MCF 10A (cell line): ENCODE measurements around the gene AKNA. TPM values are rescaled to one million over a fixed set of nuclear protein-coding genes. Genes with fewer than 3 reads are reported as not detected.
"Not testable (repeated sequence)": the region's sequence is repeated elsewhere in the genome, so short reads cannot be mapped to it uniquely, and the experiment has no call there.

Source experiments
- BruUV-seq: library from RNA; stranded (reverse); fragments of 400-500 nt; replicated peaks from 2 replicates; lab custom pipeline; 2021; lab: Mats Ljungman, UMichigan
- CTCF ChIA-PET: fragments of 300-600 bp; sonication (Branson Sonifier 250); formaldehyde crosslinking; extraction: SDS; loops from one replicate; lab custom pipeline; 2021; ENCODE audit warnings: antibody characterized with exemption, inconsistent platforms; lab: Yijun Ruan, JAX
- POLR2A ChIA-PET: fragments of 300-600, 350-650 bp; sonication (Branson Sonifier 250); formaldehyde crosslinking; extraction: SDS; loops from one replicate; lab custom pipeline; 2020; ENCODE audit warnings: antibody characterized with exemption, inconsistent platforms; lab: Yijun Ruan, JAX
- DNase-seq: peaks from one replicate; pipeline ENCODE4 v3.0.0-alpha.2; 2018; ENCODE audit not compliant: unreplicated experiment
- H3K27ac Mint-ChIP-seq: one replicate; pipeline ENCODE4 v1.8.0; 2022; ENCODE audit warnings: mild to moderate bottlenecking, low read depth, mixed read lengths; ENCODE audit not compliant: unreplicated experiment
- H3K27me3 Mint-ChIP-seq: one replicate; pipeline ENCODE4 v1.8.0; 2022; ENCODE audit warnings: mixed read lengths; ENCODE audit not compliant: insufficient read depth, unreplicated experiment
- H3K36me3 Mint-ChIP-seq: one replicate; pipeline ENCODE4 v1.8.0; 2022; ENCODE audit warnings: mild to moderate bottlenecking, moderate library complexity, mixed read lengths; ENCODE audit not compliant: insufficient read depth, unreplicated experiment
- H3K4me1 Mint-ChIP-seq: one replicate; pipeline ENCODE4 v1.8.0; 2022; ENCODE audit warnings: mixed read lengths; ENCODE audit not compliant: insufficient read depth, unreplicated experiment
- H3K4me3 Mint-ChIP-seq: one replicate; pipeline ENCODE4 v1.8.0; 2022; ENCODE audit warnings: mild to moderate bottlenecking, moderate library complexity, mixed read lengths; ENCODE audit not compliant: unreplicated experiment
- H3K9me3 Mint-ChIP-seq: one replicate; pipeline ENCODE4 v1.8.0; 2022; ENCODE audit warnings: mixed read lengths; ENCODE audit not compliant: unreplicated experiment
- CTCF ChIP-seq: fragments of 200-600 bp; IDR thresholded peaks from one replicate; pipeline ENCODE4 v1.8.0; 2022; ENCODE audit warnings: antibody characterized with exemption, mild to moderate bottlenecking; ENCODE audit not compliant: unreplicated experiment
- intact Hi-C: fragments of 100-400 bp; cut with micrococcal nuclease; formaldehyde crosslinking; loops from 2 replicates; pipeline ENCODE4 v1.14.1; 2022
- total RNA-seq: library from RNA; stranded (reverse); gene quantifications from 2 replicates; pipeline ENCODE4 v1.2.3, GENCODE V29; 2022

Gene AKNA
- total RNA-seq, 1 experiment from 2014 or later, result 10.9 TPM

- H3K9me3 Mint-ChIP-seq, H3K4me3 Mint-ChIP-seq, POLR2A ChIA-PET, H3K36me3 Mint-ChIP-seq, H3K4me1 Mint-ChIP-seq, BruUV-seq, H3K27me3 Mint-ChIP-seq, DNase-seq, intact Hi-C loops, CTCF ChIA-PET, H3K27ac Mint-ChIP-seq: not testable (repeated sequence)
Measured at GRCh38 chr9:114328357-114328820, 59.4 kb downstream of the AKNA start.

GRCh38 chr9:114327749-114328148 is 60.0 kb downstream of the AKNA start:
- H3K9me3 Mint-ChIP-seq, result no peaks in the 10 kb centered on the region
- TF ChIP-seq CTCF, result no peak
- H3K4me3 Mint-ChIP-seq, result no peak overlapping the region
- no TSS peak for BruUV-seq
- intact Hi-C loops, result no loop called here
- no peak overlapping the region for H3K27ac Mint-ChIP-seq
- no peak for DNase-seq
- H3K36me3 Mint-ChIP-seq, result no peaks in the 10 kb centered on the region
- CTCF ChIA-PET, result no interaction called here
- H3K4me1 Mint-ChIP-seq, result no peaks in the 10 kb centered on the region
- POLR2A ChIA-PET, result no interaction called here
- no peaks in the 10 kb centered on the region for H3K27me3 Mint-ChIP-seq

GRCh38 chr9:114325684-114326254 is 62.0 kb downstream of the AKNA start:
- H3K36me3 Mint-ChIP-seq, intact Hi-C loops, H3K27ac Mint-ChIP-seq, H3K4me1 Mint-ChIP-seq, DNase-seq, BruUV-seq, H3K4me3 Mint-ChIP-seq, H3K9me3 Mint-ChIP-seq, H3K27me3 Mint-ChIP-seq: not testable (repeated sequence)
- ChIA-PET CTCF (interaction anchor here (0.6 to 0.7 kb wide), 3 partner anchors 57 to 447 kb away, joined by 3 read pairs; no protein-coding TSS in a partner anchor), POLR2A (interaction anchor here (0.7 kb wide), 1 partner anchor 40 kb away, joined by 3 read pairs; no protein-coding TSS in a partner anchor)

GRCh38 chr9:114324965-114325364 is 62.8 kb downstream of the AKNA start:
- BruUV-seq, result not testable (repeated sequence)

GRCh38 chr9:114324492-114324891 is 63.3 kb downstream of the AKNA start:
- Mint-ChIP-seq H3K36me3 (no peaks in the 10 kb centered on the region), H3K4me1 (no peaks in the 10 kb centered on the region), H3K4me3 (no peak overlapping the region), H3K27me3 (no peaks in the 10 kb centered on the region), H3K9me3 (no peaks in the 10 kb centered on the region), H3K27ac (no peak overlapping the region)
- intact Hi-C loops, result no loop called here
- ChIA-PET CTCF (interaction anchor here (0.9 kb wide), 1 partner anchor 517 kb away, joined by 3 read pairs; no protein-coding TSS in a partner anchor), POLR2A (no interaction called here)
- no TSS peak for BruUV-seq
- DNase-seq, result no peak
- TF ChIP-seq CTCF, result no peak

More at GRCh38 chr9:114324965-114325364, 62.8 kb downstream of the AKNA start:
- intact Hi-C loops, H3K36me3 Mint-ChIP-seq, H3K4me3 Mint-ChIP-seq, H3K4me1 Mint-ChIP-seq, H3K27ac Mint-ChIP-seq, POLR2A ChIA-PET, DNase-seq, H3K27me3 Mint-ChIP-seq, H3K9me3 Mint-ChIP-seq: not testable (repeated sequence)
- CTCF ChIA-PET, result interaction anchor here (0.7 kb wide), 1 partner anchor 169 kb away, joined by 3 read pairs; no protein-coding TSS in a partner anchor

GRCh38 chr9:114323849-114324248 is 63.9 kb downstream of the AKNA start:
- H3K36me3 Mint-ChIP-seq, H3K27me3 Mint-ChIP-seq, H3K9me3 Mint-ChIP-seq, H3K4me1 Mint-ChIP-seq, BruUV-seq, H3K27ac Mint-ChIP-seq, intact Hi-C loops, H3K4me3 Mint-ChIP-seq, DNase-seq, POLR2A ChIA-PET: not testable (repeated sequence)
- CTCF ChIA-PET, result interaction anchor here (0.9 kb wide), 1 partner anchor 516 kb away, joined by 3 read pairs; no protein-coding TSS in a partner anchor

GRCh38 chr9:114322831-114323531 is 64.8 kb downstream of the AKNA start, which contains the start of gene ORM1:
ORM1 (plus strand) TSS chr9:114323098; CDS start chr9:114323134, 36 bp downstream.
- CTCF ChIA-PET, H3K36me3 Mint-ChIP-seq, H3K9me3 Mint-ChIP-seq, intact Hi-C loops, POLR2A ChIA-PET, BruUV-seq, DNase-seq, H3K4me3 Mint-ChIP-seq, H3K4me1 Mint-ChIP-seq, H3K27me3 Mint-ChIP-seq, H3K27ac Mint-ChIP-seq: not testable (repeated sequence)
